ENCODE measurements around the gene SH2D6. TPM values are rescaled to one million over a fixed set of nuclear protein-coding genes. Genes with fewer than 3 reads are reported as not detected.
A peak's percentile ranks its signal among the peaks of the same experiment; 100 is the strongest.
"Not testable (repeated sequence)": the region's sequence is repeated elsewhere in the genome, so short reads cannot be mapped to it uniquely, and the experiment has no call there.

The SH2D6 gene
- total and polyA plus RNA-seq, 4 donors, result 1.0 to 2.1 (median 1.2) TPM; not detected in 1

GRCh38 chr2:85436836-85437487, 18.4 kb downstream of the SH2D6 start:
- no peak for DNase-seq (ENCODE audit: low read depth in 4 of 6, low spot score in 6 of 6)
- peaks cover 69% of the 10 kb centered on the region for H3K4me1 ChIP-seq (ENCODE audit: control insufficient read depth, insufficient read depth, low read length)
- H3K4me3 ChIP-seq (ENCODE audit: low read depth, low read length), result no peak overlapping the region
- no peaks in the 10 kb centered on the region for H3K27me3 ChIP-seq (ENCODE audit: control insufficient read depth, insufficient read depth, low read length)
- no peaks in the 10 kb centered on the region for H3K36me3 ChIP-seq (ENCODE audit: control insufficient read depth, insufficient read depth, low read length)
- H3K27ac ChIP-seq (ENCODE audit: low read depth, low read length), result peak overlapping the region; percentile 84
- no peaks in the 10 kb centered on the region for H3K9me3 ChIP-seq (ENCODE audit: control insufficient read depth, insufficient read depth, low read length)
- 47% methylated on average over 8 of the region's 10 CpGs for WGBS (ENCODE audit: insufficient coverage)

GRCh38 chr2:85437488-85438200, 19.1 kb downstream of the SH2D6 start:
- no peaks in the 10 kb centered on the region for H3K27me3 ChIP-seq (ENCODE audit: control insufficient read depth, insufficient read depth, low read length)
- WGBS (ENCODE audit: insufficient coverage), result 0% methylated on average over 46 of the region's 64 CpGs
- H3K9me3 ChIP-seq (ENCODE audit: control insufficient read depth, insufficient read depth, low read length), result no peaks in the 10 kb centered on the region
- peak overlapping the region; percentile 44 for H3K4me3 ChIP-seq (ENCODE audit: low read depth, low read length)
- no peaks in the 10 kb centered on the region for H3K36me3 ChIP-seq (ENCODE audit: control insufficient read depth, insufficient read depth, low read length)
- peak overlapping the region; percentile 84 for H3K27ac ChIP-seq (ENCODE audit: low read depth, low read length)
- peaks cover 65% of the 10 kb centered on the region for H3K4me1 ChIP-seq (ENCODE audit: control insufficient read depth, insufficient read depth, low read length)
- DNase-seq (ENCODE audit: low read depth in 4 of 6, low spot score in 6 of 6), result peak in 3 of 6 donors; percentile 76 to 96 (median 95)

- H3K4me1 ChIP-seq (ENCODE audit: control insufficient read depth, insufficient read depth, low read length), result peaks cover 57% of the 10 kb centered on the region
- no peaks in the 10 kb centered on the region for H3K27me3 ChIP-seq (ENCODE audit: control insufficient read depth, insufficient read depth, low read length)
- H3K4me3 ChIP-seq (ENCODE audit: low read depth, low read length), result peak overlapping the region; percentile 44
- H3K27ac ChIP-seq (ENCODE audit: low read depth, low read length), result peak overlapping the region; percentile 84
- no peaks in the 10 kb centered on the region for H3K36me3 ChIP-seq (ENCODE audit: control insufficient read depth, insufficient read depth, low read length)
- H3K9me3 ChIP-seq (ENCODE audit: control insufficient read depth, insufficient read depth, low read length), result no peaks in the 10 kb centered on the region
- no peak for DNase-seq (ENCODE audit: low read depth in 4 of 6, low spot score in 6 of 6)
- WGBS (ENCODE audit: insufficient coverage), result 11% methylated on average over 7 of the region's 19 CpGs
These were observed 19.9 kb downstream of the SH2D6 start for GRCh38 chr2:85438201-85439024.

- Histone ChIP-seq H3K36me3 (ENCODE audit: control insufficient read depth, insufficient read depth, low read length) (no peaks in the 10 kb centered on the region), H3K9me3 (ENCODE audit: control insufficient read depth, insufficient read depth, low read length) (no peaks in the 10 kb centered on the region), H3K27ac (ENCODE audit: low read depth, low read length) (peak overlapping the region; percentile 84), H3K4me1 (ENCODE audit: control insufficient read depth, insufficient read depth, low read length) (peaks cover 51% of the 10 kb centered on the region), H3K27me3 (ENCODE audit: control insufficient read depth, insufficient read depth, low read length) (no peaks in the 10 kb centered on the region), H3K4me3 (ENCODE audit: low read depth, low read length) (no peak overlapping the region)
- WGBS (ENCODE audit: insufficient coverage), result 64% methylated on average over 4 of the region's 6 CpGs
- DNase-seq (ENCODE audit: low read depth in 4 of 6, low spot score in 6 of 6), result no peak
These were observed 20.5 kb downstream of the SH2D6 start for GRCh38 chr2:85439025-85439472.

GRCh38 chr2:85439569-85439968, 21.1 kb downstream of the SH2D6 start:
- WGBS (ENCODE audit: insufficient coverage), result 91% methylated on average over 5 of the region's 9 CpGs
- H3K36me3 ChIP-seq (ENCODE audit: control insufficient read depth, insufficient read depth, low read length), result not testable (repeated sequence)

GRCh38 chr2:85439986-85440385, 21.5 kb downstream of the SH2D6 start:
- no peak for DNase-seq (ENCODE audit: low read depth in 4 of 6, low spot score in 6 of 6)
- Histone ChIP-seq H3K9me3 (ENCODE audit: control insufficient read depth, insufficient read depth, low read length) (no peaks in the 10 kb centered on the region), H3K27ac (ENCODE audit: low read depth, low read length) (no peak overlapping the region), H3K4me3 (ENCODE audit: low read depth, low read length) (no peak overlapping the region), H3K4me1 (ENCODE audit: control insufficient read depth, insufficient read depth, low read length) (peaks cover 42% of the 10 kb centered on the region), H3K27me3 (ENCODE audit: control insufficient read depth, insufficient read depth, low read length) (no peaks in the 10 kb centered on the region), H3K36me3 (ENCODE audit: control insufficient read depth, insufficient read depth, low read length) (no peaks in the 10 kb centered on the region)
- 98% methylated on average over 6 of the region's 7 CpGs for WGBS (ENCODE audit: insufficient coverage)

More at GRCh38 chr2:85439569-85439968, 21.1 kb downstream of the SH2D6 start:
- H3K27ac ChIP-seq (ENCODE audit: low read depth, low read length); H3K27me3 ChIP-seq (ENCODE audit: control insufficient read depth, insufficient read depth, low read length); H3K4me3 ChIP-seq (ENCODE audit: low read depth, low read length); DNase-seq (ENCODE audit: low read depth in 4 of 6, low spot score in 6 of 6); H3K9me3 ChIP-seq (ENCODE audit: control insufficient read depth, insufficient read depth, low read length): not testable (repeated sequence)
- H3K4me1 ChIP-seq (ENCODE audit: control insufficient read depth, insufficient read depth, low read length), result peaks cover 45% of the 10 kb centered on the region

GRCh38 chr2:85440729-85441128, 22.2 kb downstream of the SH2D6 start:
- WGBS (ENCODE audit: insufficient coverage), result 100% methylated on average over 3 of the region's 5 CpGs
- Histone ChIP-seq H3K36me3 (ENCODE audit: control insufficient read depth, insufficient read depth, low read length) (no peaks in the 10 kb centered on the region), H3K4me3 (ENCODE audit: low read depth, low read length) (no peak overlapping the region), H3K27ac (ENCODE audit: low read depth, low read length) (no peak overlapping the region), H3K27me3 (ENCODE audit: control insufficient read depth, insufficient read depth, low read length) (no peaks in the 10 kb centered on the region), H3K9me3 (ENCODE audit: control insufficient read depth, insufficient read depth, low read length) (no peaks in the 10 kb centered on the region), H3K4me1 (ENCODE audit: control insufficient read depth, insufficient read depth, low read length) (peaks cover 36% of the 10 kb centered on the region)
- DNase-seq (ENCODE audit: low read depth in 4 of 6, low spot score in 6 of 6), result no peak

GRCh38 chr2:85441864-85442263, 23.4 kb downstream of the SH2D6 start:
- no peak for DNase-seq (ENCODE audit: low read depth in 4 of 6, low spot score in 6 of 6)

GRCh38 chr2:85444629-85445172, 26.2 kb downstream of the SH2D6 start:
- WGBS (ENCODE audit: insufficient coverage), result 92% methylated on average over 5 of the region's 6 CpGs
- Histone ChIP-seq H3K4me1 (ENCODE audit: control insufficient read depth, insufficient read depth, low read length) (peaks cover 16% of the 10 kb centered on the region), H3K4me3 (ENCODE audit: low read depth, low read length) (no peak overlapping the region), H3K36me3 (ENCODE audit: control insufficient read depth, insufficient read depth, low read length) (no peaks in the 10 kb centered on the region), H3K9me3 (ENCODE audit: control insufficient read depth, insufficient read depth, low read length) (no peaks in the 10 kb centered on the region), H3K27ac (ENCODE audit: low read depth, low read length) (no peak overlapping the region), H3K27me3 (ENCODE audit: control insufficient read depth, insufficient read depth, low read length) (no peaks in the 10 kb centered on the region)
- no peak for DNase-seq (ENCODE audit: low read depth in 4 of 6, low spot score in 6 of 6)

More at GRCh38 chr2:85441864-85442263, 23.4 kb downstream of the SH2D6 start:
- WGBS (ENCODE audit: insufficient coverage), result 88% methylated on average over 2 of the region's 4 CpGs
- H3K4me3 ChIP-seq (ENCODE audit: low read depth, low read length), result no peak overlapping the region
- H3K4me1 ChIP-seq (ENCODE audit: control insufficient read depth, insufficient read depth, low read length), result peaks cover 31% of the 10 kb centered on the region
- no peaks in the 10 kb centered on the region for H3K36me3 ChIP-seq (ENCODE audit: control insufficient read depth, insufficient read depth, low read length)
- H3K27ac ChIP-seq (ENCODE audit: low read depth, low read length), result no peak overlapping the region
- no peaks in the 10 kb centered on the region for H3K27me3 ChIP-seq (ENCODE audit: control insufficient read depth, insufficient read depth, low read length)
- no peaks in the 10 kb centered on the region for H3K9me3 ChIP-seq (ENCODE audit: control insufficient read depth, insufficient read depth, low read length)

All from spinal cord (tissue), 10 donors.